ENCODE measurements around the gene CLEC16A. TPM values are rescaled to one million over a fixed set of nuclear protein-coding genes. Genes with fewer than 3 reads are reported as not detected.
A peak's percentile ranks its signal among the peaks of the same experiment; 100 is the strongest.

Gene CLEC16A
- total RNA-seq, 1 donor from 2014 or later: 15.8 TPM

GRCh38 chr16:11053916-11054460 lies 109.6 kb downstream of the CLEC16A start:
- Histone ChIP-seq H3K4me3 (ENCODE audit: low read depth, low read length) (no peak overlapping the region), H3K36me3 (ENCODE audit: control insufficient read depth, insufficient read depth, low read length) (peaks cover 1% of the 10 kb centered on the region), H3K27me3 (ENCODE audit: control insufficient read depth, insufficient read depth, low read length) (no peaks in the 10 kb centered on the region)
- DNase-seq (ENCODE audit: low read depth) (no peak), FAIRE-seq (no peak)
- TF ChIP-seq, protein P1, sequence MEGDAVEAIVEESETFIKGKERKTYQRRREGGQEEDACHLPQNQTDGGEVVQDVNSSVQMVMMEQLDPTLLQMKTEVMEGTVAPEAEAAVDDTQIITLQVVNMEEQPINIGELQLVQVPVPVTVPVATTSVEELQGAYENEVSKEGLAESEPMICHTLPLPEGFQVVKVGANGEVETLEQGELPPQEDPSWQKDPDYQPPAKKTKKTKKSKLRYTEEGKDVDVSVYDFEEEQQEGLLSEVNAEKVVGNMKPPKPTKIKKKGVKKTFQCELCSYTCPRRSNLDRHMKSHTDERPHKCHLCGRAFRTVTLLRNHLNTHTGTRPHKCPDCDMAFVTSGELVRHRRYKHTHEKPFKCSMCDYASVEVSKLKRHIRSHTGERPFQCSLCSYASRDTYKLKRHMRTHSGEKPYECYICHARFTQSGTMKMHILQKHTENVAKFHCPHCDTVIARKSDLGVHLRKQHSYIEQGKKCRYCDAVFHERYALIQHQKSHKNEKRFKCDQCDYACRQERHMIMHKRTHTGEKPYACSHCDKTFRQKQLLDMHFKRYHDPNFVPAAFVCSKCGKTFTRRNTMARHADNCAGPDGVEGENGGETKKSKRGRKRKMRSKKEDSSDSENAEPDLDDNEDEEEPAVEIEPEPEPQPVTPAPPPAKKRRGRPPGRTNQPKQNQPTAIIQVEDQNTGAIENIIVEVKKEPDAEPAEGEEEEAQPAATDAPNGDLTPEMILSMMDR (IDR thresholded peaks at IDR 0.05; ENCODE audit: insufficient read depth, low read length, severe bottlenecking): no peak

GRCh38 chr16:11056090-11056992 lies 112.0 kb downstream of the CLEC16A start:
- H3K36me3 ChIP-seq (ENCODE audit: control insufficient read depth, insufficient read depth, low read length): peaks cover 3% of the 10 kb centered on the region
- no peaks in the 10 kb centered on the region for H3K27me3 ChIP-seq (ENCODE audit: control insufficient read depth, insufficient read depth, low read length)
- H3K4me3 ChIP-seq (ENCODE audit: low read depth, low read length): no peak overlapping the region
- TF ChIP-seq, protein P1 (IDR thresholded peaks at IDR 0.05; ENCODE audit: insufficient read depth, low read length, severe bottlenecking): no peak
- DNase-seq (ENCODE audit: low read depth): peak; percentile 44
- FAIRE-seq: no peak

GRCh38 chr16:11056993-11057649 lies 112.8 kb downstream of the CLEC16A start:
- Histone ChIP-seq H3K27me3 (ENCODE audit: control insufficient read depth, insufficient read depth, low read length) (no peaks in the 10 kb centered on the region), H3K4me3 (ENCODE audit: low read depth, low read length) (no peak overlapping the region), H3K36me3 (ENCODE audit: control insufficient read depth, insufficient read depth, low read length) (peaks cover 2% of the 10 kb centered on the region)
- DNase-seq (ENCODE audit: low read depth): peak; percentile 67
- no peak for FAIRE-seq
- TF ChIP-seq, protein P1 (IDR thresholded peaks at IDR 0.05; ENCODE audit: insufficient read depth, low read length, severe bottlenecking): no peak

DNA sequence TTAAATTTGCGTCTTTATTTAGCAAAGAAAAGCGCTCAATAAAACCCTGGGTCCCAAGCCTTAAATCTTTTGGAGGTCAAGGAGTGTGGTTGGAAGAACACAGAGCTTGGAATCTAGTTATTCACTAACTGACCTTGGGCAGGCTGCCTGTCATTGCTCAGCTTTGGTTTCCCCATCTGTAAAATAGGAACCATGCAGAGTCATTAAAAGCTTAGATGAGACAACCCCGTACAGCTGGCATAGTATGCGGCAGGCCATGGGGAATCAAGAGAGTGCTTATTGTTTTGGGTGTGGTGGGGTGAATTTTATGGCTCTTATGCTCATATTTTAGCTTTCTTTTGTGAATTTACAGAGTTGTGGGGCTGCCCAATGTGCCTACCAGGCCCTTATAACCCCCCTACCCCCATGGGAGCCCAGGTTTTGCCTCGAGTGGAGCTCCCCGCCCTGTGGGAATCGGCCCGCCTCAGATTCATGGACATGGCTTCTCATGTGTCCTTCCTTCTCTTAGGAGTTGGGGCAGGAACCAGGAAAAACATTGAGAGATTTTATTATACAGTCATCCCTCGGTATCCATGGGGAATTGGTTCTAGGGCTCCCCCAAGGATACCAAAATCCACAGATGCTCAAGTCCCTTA lies 113.5 kb downstream of the CLEC16A start:
- Histone ChIP-seq H3K27me3 (ENCODE audit: control insufficient read depth, insufficient read depth, low read length) (no peaks in the 10 kb centered on the region), H3K36me3 (ENCODE audit: control insufficient read depth, insufficient read depth, low read length) (peaks cover 2% of the 10 kb centered on the region), H3K4me3 (ENCODE audit: low read depth, low read length) (no peak overlapping the region)
- TF ChIP-seq, protein P1 (IDR thresholded peaks at IDR 0.05; ENCODE audit: insufficient read depth, low read length, severe bottlenecking): no peak
- FAIRE-seq (no peak), DNase-seq (ENCODE audit: low read depth) (no peak)

DNA sequence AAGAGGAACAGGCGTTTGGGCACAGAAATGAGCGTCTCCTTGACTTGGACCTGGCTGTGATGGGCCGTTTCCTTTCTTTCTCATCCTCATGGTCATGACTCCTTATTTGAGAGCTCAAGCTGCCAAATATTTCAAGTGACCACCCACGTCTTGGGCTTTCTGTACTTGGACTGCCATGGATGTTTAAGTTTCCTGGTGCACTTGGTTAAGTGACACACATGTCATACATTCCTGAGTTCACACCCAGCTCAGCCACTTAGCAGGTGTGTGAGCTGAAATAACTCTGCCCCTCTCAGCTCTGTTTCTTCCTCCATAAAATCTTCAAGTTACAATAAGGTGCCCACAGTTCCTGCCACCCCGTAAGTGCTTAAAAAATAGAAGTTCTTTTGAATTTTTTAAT lies 114.5 kb downstream of the CLEC16A start:
- TF ChIP-seq, protein P1 (IDR thresholded peaks at IDR 0.05; ENCODE audit: insufficient read depth, low read length, severe bottlenecking): no peak
- Histone ChIP-seq H3K36me3 (ENCODE audit: control insufficient read depth, insufficient read depth, low read length) (peaks cover 2% of the 10 kb centered on the region), H3K27me3 (ENCODE audit: control insufficient read depth, insufficient read depth, low read length) (no peaks in the 10 kb centered on the region), H3K4me3 (ENCODE audit: low read depth, low read length) (no peak overlapping the region)
- FAIRE-seq (peak; percentile 62), DNase-seq (ENCODE audit: low read depth) (no peak)

Data from bronchial epithelial cell (primary cell).